Effector CD4-positive, alpha-beta T cell (primary cell): ENCODE measurements around the gene PCSK6.
"Not testable (repeated sequence)": the region's sequence is repeated elsewhere in the genome, so short reads cannot be mapped to it uniquely, and the experiment has no call there.

Experiments
- DNase-seq: peaks from one replicate; pipeline ENCODE4 v3.0.0-alpha.2; 2020

The PCSK6 gene

DNA sequence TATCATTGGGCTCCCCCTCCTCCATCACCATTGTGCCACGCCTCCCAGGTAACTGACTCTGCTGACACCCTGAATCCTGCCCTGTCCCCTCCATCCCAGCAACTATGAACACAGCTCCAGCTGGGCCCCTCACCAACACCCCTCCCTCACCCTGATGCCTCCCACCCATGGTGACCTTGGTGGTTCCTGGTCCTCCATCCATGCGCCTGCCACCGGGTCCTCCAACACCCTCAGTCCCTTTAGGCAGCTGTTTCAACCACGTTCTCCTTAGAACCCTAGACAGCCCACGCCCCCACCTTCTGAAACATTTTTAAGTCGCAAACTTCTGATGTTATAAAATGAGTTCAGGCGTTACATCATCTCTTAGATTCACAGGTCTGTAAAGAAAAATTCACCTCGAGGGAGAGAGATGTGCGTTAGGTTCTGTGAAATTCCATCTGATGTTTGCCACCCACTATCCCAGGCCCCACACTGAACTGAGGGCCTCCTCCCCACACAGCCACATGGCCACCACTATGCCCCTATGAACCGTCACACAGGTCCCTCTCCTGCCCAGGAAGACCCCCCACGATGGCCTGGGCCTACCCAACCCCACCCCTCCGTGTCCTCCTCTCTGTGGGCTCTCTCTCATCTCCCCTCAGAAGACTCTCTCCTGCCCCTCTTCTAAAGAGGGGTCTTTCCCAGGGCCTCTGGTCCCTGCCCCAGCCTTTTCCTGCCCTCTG, 29.8 kb downstream of the PCSK6 start:
- DNase-seq: no peak

DNA sequence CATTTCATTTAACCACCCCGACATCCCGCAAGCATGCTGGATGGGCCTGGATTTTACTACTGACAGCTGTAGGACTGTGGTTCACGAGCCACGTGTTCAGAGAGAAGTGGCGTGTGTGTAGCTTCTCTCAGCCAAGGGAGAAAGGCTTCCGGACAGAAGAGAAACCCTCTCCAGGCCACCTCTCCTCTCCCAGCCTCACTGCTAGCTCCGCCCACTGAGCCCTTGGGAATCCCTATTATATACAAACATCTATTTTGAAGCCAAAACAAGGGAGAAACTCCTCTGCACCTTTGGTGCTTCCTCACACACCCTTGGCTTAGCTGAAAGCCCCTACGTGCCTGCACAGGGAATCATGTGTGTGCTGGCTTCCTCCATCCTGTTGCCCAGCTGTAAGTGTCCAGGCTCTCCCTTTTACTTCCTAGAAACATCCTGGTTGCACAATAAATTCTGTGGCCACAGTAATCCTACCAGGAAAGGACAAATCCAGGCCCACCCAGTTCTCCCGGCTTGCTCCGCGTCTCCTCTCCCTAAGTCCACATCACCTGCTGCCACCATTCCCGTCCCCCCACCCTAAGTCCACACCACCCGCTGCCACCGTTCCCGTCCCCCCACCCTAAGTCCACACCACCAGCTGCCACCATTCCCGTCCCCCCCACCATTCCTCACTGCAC, 30.5 kb downstream of the PCSK6 start:
- no peak for DNase-seq

DNA sequence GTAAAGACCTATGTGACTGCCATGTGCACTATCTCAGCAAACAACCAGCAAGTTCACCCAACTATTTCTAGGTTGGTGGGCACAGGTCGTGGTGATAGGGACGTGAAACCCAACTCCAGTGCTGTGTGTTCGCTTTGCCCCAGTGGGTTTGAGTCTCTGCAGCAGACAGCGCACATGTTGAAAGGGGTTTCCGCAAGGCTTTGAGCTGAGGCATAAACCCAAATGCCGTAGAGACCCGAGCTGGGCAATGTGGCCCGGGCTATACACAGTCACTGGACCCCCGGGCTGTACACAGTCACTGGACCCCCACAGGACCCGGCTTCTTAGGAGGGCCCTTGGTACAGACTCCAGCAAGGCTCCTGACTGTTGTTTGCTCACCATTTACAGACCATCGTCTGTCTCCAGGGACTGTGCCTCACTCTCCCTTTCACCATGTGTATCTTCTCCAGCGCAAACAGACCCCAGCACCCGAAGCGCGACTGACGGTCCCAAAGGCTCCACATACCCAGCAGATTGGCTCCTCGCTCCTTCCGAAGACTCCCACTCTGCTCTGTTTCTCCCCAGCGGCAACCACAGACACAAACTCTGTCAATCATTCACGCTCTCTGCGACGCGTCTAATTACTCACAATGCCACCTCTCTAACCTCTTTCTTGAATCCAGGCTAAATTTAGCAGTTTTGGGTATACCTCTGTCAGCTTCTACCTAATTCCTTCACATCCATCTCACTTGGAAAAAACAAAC, 31.2 kb downstream of the PCSK6 start:
- no peak for DNase-seq

DNA sequence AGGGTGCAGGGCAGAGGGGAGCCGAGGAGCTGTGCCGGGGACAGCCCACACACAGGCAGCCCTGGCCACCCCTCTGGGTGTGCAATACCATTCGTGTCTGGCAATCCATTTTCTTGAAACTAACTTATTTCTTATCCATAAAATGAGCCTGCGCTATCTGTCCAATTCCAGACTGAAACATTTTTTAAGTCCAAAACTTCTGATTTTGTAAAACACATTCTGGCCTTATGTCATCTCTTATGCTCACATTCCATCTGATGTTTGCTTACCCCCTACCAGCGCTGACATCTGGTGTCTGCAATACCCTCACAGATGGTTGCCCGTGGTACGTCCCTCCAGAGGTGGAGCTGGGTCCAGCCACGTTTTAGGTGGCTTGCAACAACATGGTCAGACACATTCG, 31.8 kb downstream of the PCSK6 start:
- no peak for DNase-seq

DNA sequence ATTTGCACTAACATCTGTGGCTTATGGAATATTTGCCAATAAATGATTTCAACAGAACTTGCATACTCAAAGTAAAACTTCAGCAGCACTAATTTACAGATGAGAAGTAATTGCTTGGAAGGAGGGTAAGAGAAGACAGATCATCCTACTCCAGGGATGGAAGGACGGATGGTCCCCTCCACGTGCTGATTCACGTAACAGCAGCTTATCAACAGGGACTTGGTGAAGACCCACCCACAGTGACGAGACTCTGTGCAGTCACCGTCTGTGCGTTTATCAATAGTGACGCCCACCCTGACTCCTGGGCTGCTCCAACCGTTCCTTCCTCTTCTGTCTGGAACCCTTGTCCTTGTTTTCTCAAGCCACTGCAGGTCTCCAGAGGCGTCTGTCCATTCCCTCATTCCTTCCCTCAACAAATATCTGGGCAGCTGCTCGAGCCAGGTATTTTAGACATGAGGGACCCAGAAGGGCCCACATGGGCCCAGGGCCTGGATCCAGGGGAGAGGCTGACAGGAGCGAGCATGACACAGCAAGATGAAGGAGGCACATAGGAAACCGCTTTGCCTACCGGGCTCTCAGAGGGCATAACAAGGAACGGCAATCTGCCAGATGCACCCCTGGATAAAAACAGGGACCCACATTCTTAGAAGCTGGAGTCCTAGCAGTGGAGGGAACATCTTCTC, 33.3 kb downstream of the PCSK6 start:
- DNase-seq: no peak

DNA sequence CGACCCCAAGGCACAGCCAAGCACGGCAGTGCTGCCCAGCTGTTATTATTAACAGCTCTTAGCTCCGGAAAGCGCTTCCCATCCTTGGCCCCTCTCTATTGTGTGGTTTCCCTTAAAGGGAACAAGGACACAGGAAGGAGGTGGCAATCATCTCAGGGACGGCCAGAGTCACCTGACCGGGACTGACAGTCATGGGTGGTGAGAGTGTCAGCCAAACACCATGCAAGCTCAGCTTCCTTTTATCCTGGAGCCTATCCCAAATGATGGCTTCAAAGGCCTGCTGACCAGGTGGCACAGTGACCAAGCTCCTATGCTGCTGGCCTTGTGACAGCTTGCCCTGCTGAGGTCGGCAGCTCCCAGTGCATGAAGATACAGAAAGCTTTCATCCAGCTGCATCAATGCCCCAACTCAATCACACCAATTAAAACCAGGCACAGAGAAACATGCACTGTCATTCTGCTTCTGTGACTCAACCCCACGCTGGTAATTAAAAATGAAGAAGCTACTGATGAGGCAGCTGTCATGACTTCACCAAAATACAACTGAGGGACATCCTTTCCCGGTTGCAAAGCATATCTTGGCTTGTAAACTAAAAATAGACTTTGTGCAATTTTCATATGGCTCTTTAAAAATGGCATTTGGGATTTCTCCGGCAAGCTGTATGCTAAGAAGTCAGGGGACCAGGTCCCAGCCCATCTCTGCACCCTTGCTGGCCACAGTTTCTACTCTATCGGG, 34.0 kb downstream of the PCSK6 start:
- DNase-seq: no peak

DNA sequence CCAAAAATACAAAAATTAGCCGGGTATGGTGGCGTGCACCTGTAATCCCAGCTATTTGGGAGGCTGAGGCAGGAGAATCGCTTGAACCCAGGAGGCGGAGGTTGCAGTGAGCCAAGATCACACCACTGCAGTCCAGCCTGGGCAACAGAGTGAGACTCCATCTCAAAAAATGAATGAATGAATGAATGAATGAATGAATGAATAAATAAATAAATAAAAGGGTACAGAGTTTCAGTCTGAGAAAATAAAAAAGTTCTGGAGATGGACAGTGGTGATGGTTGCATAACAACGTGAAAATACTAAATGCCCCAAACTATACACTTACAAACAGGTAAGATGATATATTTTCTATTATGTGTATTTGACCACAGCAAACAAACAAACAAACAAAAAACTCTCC, 34.7 kb downstream of the PCSK6 start:
- DNase-seq: not testable (repeated sequence)

DNA sequence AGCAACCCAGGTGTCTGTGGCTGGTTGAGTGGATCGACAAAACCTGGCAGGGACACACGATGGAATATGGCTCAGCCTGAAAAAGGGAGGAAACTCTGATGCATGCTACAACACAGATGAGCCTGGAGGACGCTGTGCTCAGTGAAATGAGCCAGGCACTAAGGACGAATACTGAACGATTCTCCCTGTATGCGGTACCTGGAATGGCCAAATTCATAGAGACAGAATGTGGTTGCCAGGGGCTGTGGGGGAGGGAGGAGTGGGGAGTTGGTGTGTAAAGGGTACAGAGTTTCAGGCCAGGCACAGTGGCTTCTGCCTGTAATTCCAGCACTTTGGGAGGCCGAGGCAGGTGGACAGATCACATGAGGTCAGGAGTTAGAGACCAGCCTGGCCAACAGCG, 35.1 kb downstream of the PCSK6 start:
- DNase-seq: no peak

DNA sequence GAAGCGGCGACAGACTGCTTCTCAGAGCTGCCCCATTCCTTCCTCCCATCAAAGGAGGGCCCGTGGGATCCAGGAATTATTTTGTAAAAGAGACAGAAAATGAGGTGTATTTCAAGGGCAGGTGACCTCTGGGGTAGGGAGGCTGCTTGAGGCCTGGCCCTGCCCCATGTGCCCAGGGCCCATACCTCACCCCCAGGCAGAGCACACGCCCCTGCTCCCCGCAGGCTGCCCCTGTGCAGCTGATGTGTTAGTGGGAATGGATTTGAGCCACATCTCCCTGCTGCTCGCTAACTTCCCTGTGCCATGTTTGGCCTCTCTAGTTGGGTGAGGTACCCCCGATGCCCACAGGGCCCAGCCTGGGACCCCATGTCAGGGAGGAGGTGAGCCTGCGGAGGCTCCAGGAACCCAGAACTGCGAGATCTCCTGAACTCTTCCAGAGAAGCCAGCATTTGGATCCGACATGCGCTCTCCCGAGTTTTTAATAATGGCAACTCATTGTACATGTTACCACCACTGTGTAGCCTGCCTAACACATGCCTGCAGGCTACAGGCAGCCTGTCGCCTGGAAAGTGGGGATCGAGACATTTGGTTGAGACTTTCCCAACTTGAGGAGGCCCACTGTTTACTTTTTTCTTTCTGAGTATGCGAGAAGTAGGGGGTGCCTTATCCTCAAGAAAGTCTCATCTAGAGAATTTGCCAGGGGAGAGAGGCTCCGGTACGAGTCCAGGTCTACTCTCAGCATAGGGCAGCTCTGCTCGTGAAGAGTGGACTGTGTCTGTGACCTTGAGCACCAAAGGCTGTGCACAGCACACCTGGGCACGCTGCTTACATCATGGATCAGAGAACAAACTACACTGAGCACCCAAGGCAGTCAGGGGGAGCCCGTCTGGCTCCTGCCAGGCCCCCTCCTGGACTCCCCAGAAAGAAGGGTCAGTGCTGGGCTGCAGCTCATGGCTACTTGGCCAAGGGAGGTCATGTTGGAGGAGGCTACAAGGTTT, 36.1 kb downstream of the PCSK6 start:
- no peak for DNase-seq

DNA sequence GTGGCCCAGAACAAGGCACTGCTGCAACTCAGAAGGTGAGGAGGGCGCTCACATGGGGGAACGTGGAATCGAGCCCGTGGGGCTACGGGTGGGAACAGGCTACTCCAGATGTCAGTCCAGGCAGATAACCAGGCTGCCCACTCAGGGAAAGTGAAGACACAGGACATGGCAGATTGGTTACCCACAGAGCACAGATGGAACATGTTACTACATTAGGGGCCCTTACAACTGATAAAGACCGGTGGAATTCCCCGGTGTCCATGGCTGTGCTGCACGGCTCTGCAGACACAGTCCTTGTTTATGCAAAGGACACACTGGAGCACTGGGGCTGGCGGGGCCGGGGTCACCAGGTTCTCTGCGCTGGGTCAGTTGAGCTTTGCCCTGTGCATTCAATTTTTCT, 36.9 kb downstream of the PCSK6 start:
- no peak for DNase-seq

DNA sequence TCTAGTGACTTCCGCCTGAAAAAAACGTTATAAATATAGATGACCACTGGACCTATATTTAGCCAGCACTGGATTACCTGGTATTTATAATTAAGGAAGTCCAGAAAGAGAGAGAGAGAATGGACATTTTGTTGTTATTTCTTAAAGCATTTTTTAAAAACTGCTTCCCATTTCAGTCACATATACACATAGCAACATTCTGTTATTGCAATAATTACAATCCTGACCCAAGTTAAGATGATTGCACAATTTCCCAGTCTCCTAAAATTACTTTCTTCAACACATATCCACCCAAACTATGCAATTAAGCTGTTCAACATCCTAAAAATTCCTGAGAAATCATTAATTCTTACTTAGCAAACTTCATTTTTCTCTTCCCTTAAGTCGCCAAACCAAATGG, 37.7 kb downstream of the PCSK6 start:
- no peak for DNase-seq

DNA sequence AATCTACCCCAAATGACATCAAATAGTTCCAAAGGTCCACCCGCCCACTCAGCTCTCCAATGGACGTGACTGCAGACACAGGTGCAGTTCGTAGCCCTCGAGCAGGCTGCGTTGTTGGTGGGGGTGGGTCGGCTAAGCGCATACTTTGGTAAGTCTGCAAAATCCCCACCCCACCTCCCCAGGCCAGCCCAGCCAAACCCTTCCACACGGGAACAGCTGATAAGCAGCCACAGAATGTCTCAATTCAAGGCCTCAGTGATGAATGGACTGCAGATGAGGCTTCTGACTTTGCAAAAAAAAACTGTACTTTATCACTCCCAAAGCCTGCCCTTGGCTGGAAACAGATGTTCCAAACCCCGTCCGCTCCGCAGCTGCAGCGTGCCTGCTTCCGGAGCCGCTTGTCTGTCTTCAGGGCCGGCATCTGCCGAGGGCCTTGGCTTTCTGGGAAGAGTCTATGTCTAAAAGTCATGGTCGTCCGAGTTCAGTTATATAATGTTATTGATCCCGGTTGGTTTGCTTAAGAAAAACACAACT, 38.2 kb downstream of the PCSK6 start:
- no peak for DNase-seq

DNA sequence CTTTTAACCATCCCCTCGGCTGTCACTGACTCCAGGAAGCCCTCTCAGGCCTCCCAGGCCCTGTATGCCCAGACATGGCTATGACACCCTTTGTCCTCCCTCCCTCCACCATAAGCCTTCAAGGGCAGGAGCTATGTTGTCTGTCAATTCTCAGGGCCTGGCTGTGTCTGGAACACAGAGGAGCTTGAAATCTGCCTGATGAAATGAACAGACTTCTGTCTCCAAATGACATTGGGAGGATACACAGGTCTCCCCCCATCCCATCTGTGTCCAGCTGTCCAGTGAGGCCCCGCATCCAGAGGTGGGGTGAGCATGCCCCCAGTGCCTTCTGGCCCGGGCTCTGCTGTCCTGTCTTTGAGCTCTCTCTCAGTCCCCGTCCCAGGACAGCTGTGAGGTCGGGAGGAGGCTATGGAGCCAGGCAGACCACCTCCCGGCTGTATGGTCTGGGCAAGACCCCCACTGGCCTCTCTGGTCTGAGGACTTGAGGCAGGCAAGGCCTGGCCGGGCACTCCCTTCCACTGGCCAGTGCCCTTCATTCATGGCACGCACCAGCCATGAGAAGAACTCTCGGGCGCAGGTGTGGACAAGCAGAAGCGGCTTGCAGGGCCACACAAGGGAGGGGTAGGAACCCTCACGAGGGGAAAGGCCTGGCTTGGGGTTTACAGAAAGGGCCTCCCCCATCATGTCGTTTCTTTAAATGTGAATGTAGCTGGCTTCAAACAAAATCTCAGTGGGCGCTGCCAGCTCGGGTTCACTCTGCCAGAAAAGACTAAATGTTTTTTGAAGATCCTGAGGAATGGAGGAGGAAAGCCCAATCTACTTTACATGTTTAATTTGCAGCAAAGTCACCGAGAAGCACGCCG, 38.9 kb downstream of the PCSK6 start:
- no peak for DNase-seq

DNA sequence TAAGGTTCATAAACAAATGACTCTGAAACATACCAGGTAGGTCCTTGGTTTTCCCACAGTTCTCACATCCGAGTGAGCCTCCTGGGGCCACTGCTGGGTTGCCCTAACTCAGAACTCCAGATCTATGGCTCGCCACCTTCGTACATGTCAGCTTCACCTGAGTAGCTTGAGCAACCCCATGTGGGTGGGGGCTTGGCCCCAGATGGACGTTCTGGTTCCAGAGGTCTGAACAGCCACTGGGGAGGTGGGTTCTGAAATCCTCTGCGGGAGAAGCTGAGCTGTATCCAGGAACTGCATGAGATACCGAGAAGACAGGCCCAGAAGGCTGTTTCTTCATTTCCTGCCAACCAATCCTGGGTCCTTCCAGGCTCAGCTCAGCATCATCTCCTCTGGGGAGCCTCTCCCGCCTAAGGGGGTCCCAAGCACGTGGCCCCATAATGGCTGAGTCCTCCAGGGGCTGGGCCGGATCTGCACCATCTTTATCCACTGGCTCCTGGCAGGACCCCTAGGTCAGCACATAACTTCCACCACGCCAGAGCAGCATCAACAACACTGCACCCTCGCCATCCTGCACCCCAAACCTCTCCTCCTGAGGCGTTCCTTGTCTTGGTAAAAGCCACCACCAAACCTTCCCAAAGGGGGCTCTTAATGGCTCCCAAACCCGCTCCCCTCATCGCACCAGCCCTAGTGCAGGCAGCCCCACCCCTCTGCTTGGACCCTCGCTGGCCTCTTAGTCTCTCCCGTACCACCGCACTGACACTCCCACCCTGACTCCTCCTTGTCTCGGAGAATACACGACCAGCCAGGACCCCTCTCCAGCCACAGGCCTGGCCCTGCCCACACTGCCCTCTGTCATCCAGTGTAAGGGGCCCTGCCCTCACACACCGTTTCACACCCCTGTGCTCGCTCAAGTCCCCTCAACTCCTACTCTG, 39.8 kb downstream of the PCSK6 start:
- no peak for DNase-seq

DNA sequence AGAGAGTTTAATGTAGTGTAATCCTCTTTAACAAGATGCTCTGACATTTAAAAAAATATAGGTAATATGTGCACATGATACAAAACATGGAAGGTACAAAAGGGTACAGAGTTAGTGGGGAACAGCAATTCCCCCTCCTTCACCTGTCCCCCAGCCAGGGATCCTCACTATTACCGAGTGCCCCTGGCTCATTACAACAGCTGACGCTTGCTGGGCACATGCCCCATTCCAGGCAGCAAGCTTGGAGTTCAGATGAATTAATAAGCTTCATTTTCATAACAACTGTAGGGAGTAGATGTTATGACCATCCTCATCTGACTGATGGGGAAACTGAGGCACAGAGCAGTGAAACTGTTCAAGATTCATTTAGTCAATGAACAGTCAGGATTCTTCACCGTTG, 41.2 kb downstream of the PCSK6 start:
- DNase-seq: no peak

DNA sequence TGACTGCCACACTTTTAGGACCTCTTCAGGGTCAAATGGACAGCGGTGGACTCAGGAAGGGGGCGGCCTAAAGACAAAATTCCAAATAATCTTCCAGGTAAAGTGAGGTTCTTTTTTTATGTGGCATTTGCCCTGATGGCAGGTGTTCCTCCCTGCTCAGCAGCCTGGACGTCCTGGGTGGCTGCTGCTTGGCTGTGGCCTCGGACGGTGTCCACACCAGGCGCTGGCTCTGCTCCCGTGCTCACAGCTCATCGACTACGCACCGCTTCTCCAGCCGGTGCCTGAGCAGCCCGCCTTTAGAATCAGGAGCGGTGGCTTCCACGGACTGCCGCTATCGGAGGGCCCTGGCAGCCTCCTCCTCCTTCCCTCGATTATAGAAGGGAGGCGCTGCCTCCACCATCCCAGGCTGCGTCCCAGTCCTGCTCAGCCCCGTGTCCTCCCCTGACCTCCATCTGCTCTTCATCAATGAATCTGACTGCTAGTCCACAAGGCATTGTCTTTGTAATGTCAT, 41.9 kb downstream of the PCSK6 start:
- no peak for DNase-seq

DNA sequence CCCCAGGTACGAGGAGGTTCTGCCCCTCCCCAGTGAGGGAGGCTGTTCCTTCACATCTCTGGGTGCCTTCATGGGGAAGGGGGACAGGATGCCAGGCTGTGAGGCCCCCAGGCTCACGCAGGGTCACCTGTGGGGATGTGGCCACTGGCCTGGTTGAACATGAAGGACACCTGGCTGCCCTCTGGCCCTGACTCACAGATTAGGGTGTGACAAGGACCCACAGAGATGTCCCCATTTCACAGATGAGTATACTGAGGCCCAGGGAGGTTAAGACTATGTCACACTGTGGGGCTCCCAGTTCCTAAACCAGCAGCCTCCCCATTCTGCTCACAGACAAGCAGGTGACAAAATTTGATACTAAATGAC, 42.4 kb downstream of the PCSK6 start:
- no peak for DNase-seq

DNA sequence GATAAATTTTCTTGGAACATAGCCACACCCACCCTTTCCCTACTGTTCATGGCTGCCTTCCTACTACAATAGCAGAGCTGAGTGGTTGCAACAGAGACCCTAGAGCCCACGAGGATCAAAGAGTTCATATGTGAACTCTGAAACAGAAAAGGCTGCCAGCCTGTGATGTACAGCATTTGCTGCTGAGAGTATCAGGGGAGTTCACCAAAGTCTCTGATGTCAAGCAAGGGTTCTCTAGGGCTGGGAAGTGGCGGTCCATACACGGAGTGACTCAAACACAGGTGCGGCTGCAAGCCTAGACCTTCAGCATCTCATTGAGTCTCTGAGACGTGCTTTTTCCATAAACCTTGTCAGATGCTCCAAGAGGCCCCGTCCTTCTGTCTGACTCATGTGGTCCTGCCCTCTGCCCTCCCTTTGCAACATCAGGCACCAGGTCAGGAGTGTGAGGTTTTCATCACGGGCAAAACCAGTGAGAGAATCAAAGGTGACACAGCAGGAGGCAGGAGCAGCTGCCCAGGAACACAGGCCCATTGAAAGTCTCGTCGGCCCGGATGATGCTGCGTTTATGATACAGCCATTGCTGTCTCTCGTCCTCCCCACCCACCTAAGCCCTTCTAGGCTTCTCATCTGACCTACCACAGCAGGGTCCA, 42.9 kb downstream of the PCSK6 start:
- DNase-seq: no peak
